ENCODE data around the gene LYRM7. TPM values are rescaled to one million over a fixed set of nuclear protein-coding genes. Genes with fewer than 3 reads are reported as not detected.
"Not testable (repeated sequence)": the region's sequence is repeated elsewhere in the genome, so short reads cannot be mapped to it uniquely, and the experiment has no call there.

The LYRM7 gene
- total RNA-seq, 1 experiment from 2014 or later, result 16.9 TPM

DNA sequence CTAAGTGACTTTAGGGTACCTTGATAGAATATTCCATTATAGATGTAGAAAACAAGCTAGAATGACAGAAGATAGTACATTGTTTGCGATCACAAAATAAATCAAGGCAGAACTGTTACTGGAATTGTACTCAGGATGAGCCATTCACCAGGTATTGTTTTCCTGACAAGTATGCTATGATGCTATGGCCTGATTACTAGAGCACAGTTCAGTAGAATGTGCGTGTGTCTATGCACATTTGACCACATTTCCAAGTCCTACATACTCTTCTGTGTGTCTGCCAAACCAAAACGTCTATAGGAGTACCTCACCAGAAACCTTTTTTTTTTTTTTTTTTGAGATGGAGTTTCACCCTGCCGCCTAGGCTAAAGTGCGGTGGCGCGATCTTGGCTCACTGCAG, 49.8 kb downstream of the LYRM7 start:
- no peak for DNase-seq (ENCODE audit: low read depth)

GRCh38 chr5:131221008-131221703, 50.4 kb downstream of the LYRM7 start:
- no peak for DNase-seq (ENCODE audit: low read depth)

DNA sequence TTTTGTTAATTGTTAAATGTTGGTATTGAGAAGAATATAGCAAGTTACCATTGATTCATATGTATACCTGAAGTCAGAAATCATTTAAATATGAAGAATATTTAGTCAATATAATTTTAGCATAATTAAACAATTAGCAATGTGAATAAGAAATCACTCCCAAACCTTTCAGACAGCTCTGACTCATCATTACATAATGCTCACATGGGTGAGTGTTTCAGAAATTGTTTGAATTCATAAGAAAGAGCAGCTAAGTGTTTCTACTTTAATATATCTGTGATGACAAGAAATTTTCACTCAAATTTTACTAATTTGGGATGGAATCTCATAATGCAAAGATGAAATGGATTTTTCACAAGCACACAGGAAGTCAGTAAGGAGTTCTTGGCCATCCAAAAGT, 51.1 kb downstream of the LYRM7 start:
- DNase-seq (ENCODE audit: low read depth), result no peak

DNA sequence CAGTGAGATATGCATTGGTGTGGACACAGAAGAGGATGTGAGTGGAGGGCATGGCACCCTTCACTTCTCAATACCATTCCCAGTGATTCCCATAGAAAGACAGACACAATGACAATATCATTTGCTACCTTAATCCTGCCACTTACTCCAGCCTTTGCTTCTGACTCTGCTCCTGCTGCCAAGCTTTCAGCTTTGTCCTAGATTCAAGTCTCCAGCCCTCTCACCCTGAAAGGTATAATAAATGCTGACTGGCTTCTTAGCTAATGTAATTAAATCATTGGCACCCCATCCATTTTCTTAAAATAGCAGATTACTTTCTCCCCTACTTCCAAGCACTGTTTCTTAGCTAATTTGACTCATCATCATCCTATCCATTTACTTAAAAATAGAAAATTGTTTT, 52.0 kb downstream of the LYRM7 start:
- DNase-seq (ENCODE audit: low read depth), result no peak

DNA sequence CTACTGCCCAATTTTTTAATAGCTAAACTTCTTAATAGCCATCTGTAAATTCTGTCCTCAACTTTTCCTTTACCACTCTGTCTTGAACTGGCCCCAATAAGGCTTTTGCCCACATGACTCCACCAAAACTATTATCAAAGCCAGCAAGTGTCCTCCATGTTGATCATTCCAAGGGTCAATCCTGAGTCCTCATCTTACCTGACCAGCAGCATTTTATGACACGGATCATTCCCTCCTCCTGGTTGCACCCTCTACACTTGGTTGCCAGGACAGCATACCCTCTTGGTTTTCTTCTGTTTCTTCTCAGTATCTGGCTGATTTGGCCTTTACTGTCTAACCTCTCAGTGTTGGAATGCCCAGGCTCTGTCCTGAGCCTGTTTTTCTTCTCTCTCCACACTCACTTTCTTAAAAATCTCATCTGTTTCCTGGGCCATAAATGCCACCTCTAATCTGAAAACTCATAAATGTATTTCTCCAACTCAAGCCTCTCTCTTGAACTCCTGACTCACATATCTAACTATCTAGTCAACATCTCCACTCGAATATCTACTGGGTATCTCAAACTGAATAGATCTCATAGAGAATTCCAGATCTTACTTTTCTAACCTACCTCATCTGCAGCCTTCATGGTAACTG, 53.1 kb downstream of the LYRM7 start:
- no peak for DNase-seq (ENCODE audit: low read depth)

DNA sequence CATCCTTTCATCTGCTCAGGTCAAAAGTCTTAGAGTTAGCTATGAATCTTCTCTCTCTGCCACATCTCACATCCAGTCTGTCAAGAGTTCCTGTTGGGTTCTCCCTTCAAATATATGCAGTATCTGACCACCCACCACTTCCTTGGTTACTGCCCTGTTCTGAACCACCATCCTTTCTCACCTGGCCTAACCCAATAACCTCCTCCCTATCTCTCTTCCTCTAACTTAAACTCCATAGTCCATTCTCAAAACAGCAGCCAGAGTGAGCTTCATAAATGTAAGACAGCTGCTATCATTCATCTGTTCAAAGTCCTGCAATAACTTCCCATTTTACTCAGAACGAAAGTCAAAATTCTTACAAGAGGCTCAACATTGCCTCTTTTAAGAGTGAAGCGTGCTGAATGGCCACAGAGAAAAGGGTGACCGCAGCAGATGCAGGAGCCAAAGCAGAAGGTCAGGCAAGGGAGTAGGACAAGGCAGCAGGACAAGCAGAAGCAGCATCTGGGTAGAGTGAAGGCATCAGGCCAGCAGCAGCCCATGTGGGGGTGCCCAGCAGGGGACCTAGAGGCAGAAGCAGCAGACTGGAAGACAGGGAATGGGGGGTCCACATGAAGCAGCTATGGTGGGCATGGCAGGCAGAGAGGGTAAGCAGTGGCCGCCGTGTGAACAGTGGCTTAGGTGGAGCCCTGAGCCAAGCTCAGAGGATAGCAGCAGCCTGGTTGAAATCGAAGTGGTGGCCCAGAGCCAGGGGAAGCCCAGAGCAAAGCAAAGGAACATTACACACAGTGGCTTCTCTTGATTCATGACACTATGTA, 53.9 kb downstream of the LYRM7 start:
- DNase-seq (ENCODE audit: low read depth), result no peak

- no peak for DNase-seq (ENCODE audit: low read depth)
Measured at GRCh38 chr5:131225282-131225974, 54.7 kb downstream of the LYRM7 start.

DNA sequence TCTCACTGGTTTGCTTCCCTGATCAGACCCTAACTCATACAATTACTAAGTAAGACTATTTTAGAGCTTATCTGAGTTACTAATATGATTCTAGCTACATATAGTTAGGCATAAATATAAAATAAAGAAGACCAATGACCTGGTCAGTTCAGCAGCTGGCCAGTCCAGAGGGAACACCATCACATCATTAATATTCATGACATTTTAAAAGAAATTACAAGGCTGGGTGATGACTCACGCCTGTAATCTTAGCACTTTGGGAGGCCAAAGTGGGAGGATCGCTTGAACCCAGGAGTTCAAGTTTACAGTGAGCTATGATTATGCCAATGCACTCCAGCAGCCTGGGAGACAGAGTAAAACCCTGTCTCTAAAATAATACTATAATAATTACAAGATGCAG, 56.2 kb downstream of the LYRM7 start:
- DNase-seq (ENCODE audit: low read depth), result no peak

- no peak for DNase-seq (ENCODE audit: low read depth)
Measured at GRCh38 chr5:131228646-131229045, 57.9 kb downstream of the LYRM7 start.

DNA sequence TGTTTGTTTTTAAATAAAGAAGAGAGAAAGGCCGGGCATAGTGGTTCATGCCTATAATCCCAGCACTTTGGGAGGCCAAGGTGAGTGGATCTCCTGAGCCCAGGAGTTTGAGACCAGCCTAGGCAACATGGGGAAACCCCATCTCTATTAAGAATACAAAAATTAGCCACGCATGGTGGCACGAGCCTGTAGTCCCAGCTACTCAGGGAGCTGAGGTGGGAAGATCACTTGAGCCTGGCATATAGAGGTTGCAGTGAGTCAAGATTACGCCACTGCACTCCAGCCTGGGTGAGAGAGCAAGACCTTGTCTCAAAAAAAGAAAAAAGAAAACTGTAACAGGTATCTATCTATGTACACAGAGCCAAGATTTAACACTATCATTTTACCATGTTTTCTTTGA, 58.9 kb downstream of the LYRM7 start:
- no peak for DNase-seq (ENCODE audit: low read depth)

DNA sequence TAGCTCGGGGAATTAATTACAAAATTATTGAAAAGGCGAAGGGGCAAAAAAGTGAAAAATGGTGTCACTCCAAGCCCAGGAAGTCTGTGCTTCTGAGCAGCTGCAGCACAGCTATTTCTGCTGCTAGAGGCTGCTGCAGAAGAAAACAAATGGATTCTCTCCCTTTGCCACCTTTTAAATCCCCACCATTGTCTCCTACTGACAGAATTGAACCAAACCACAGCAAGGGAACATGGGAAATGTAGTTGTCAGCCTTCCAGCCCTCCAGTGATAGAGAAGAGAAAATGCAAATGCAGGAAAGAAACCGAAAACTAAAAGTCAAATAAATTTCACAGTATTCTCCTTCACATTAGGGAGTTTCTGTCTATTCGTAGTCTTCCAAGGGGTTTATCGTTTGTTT, 59.7 kb downstream of the LYRM7 start:
- DNase-seq (ENCODE audit: low read depth), result peak; percentile 33

- DNase-seq (ENCODE audit: low read depth), result no peak
Measured at GRCh38 chr5:131239686-131240085, 68.9 kb downstream of the LYRM7 start.

GRCh38 chr5:131242728-131243255, 72.0 kb downstream of the LYRM7 start:
- DNase-seq (ENCODE audit: low read depth), result peak; percentile 90

GRCh38 chr5:131245312-131245711, 74.6 kb downstream of the LYRM7 start:
- no peak for DNase-seq (ENCODE audit: low read depth)

- DNase-seq (ENCODE audit: low read depth), result no peak
Measured at GRCh38 chr5:131245948-131246347, 75.2 kb downstream of the LYRM7 start.

- DNase-seq (ENCODE audit: low read depth), result no peak
Measured at GRCh38 chr5:131246504-131246903, 75.8 kb downstream of the LYRM7 start.

- DNase-seq (ENCODE audit: low read depth), result no peak
Measured at GRCh38 chr5:131250751-131251475, 80.2 kb downstream of the LYRM7 start.

DNA sequence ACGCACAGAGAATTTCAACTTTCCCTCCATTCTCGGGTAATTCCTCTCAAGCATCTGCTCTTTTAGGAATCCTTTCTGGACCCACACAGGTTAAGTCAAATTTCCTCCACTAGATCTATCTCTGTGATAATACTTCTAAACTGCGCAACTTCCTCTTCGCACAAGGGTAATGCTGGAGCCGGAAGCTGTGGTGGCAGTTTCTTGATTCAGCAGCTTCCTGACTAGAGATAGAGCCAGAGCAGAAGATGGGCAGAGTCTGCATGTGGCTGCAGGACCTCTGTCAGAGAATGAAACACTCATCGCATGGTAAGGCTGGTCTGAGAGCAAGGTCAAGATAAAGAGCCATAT, 82.1 kb downstream of the LYRM7 start:
- DNase-seq (ENCODE audit: low read depth), result no peak

- DNase-seq (ENCODE audit: low read depth), result not testable (repeated sequence)
Measured at GRCh38 chr5:131254025-131254424, 83.3 kb downstream of the LYRM7 start.

GRCh38 chr5:131254741-131255140, 84.0 kb downstream of the LYRM7 start:
- peak; percentile 12 for DNase-seq (ENCODE audit: low read depth)
